H9 (cell line): ENCODE measurements around the gene ATF7. TPM values are rescaled to one million over a fixed set of nuclear protein-coding genes. Genes with fewer than 3 reads are reported as not detected.
A peak's percentile ranks its signal among the peaks of the same experiment; 100 is the strongest.

Source experiments
- DNase-seq: peaks from one replicate; pipeline ENCODE4 v3.0.0-alpha.2; 2017
- H2AFZ ChIP-seq: one replicate; pipeline ENCODE4 v1.6.1; 2013; ENCODE audit warnings: mild to moderate bottlenecking, low read length, control low read depth, moderate library complexity
- H2AK5ac ChIP-seq: 2 replicates; pipeline ENCODE4 v1.6.1; 2013; ENCODE audit warnings: low read length, control low read depth, mixed read lengths; ENCODE audit not compliant: insufficient read length
- H2BK120ac ChIP-seq: one replicate; pipeline ENCODE4 v1.6.1; 2013; ENCODE audit warnings: low read depth, mild to moderate bottlenecking, low read length, control low read depth, inconsistent platforms; ENCODE audit not compliant: poor library complexity, severe bottlenecking
- H2BK12ac ChIP-seq: 2 replicates; pipeline ENCODE4 v1.6.1; 2013; ENCODE audit warnings: low read length, control low read depth, mixed read lengths, low read depth; ENCODE audit not compliant: insufficient read length
- H2BK15ac ChIP-seq: 2 replicates; pipeline ENCODE4 v1.6.1; 2013; ENCODE audit warnings: low read depth, low read length, control low read depth
- H2BK20ac ChIP-seq: one replicate; pipeline ENCODE4 v1.6.1; 2013; ENCODE audit warnings: low read depth, mild to moderate bottlenecking, low read length, control low read depth, inconsistent platforms; ENCODE audit not compliant: poor library complexity, severe bottlenecking
- H2BK5ac ChIP-seq: 2 replicates; pipeline ENCODE4 v1.6.1; 2013; ENCODE audit warnings: low read length, control low read depth, mixed read lengths; ENCODE audit not compliant: insufficient read length
- H3K14ac ChIP-seq: 2 replicates; pipeline ENCODE4 v1.6.1; 2013; ENCODE audit warnings: low read length, control low read depth; ENCODE audit not compliant: insufficient read depth
- H3K18ac ChIP-seq: 2 replicates; pipeline ENCODE4 v1.6.1; 2013; ENCODE audit warnings: low read depth, mild to moderate bottlenecking, mixed read lengths, low read length, control low read depth; ENCODE audit not compliant: insufficient read length
- H3K23ac ChIP-seq: 2 replicates; pipeline ENCODE4 v1.6.1; 2013; ENCODE audit warnings: low read length, control low read depth, mixed read lengths, low read depth; ENCODE audit not compliant: insufficient read length
- H3K23me2 ChIP-seq: 2 replicates; pipeline ENCODE4 v1.6.1; 2013; ENCODE audit warnings: low read depth, mild to moderate bottlenecking, mixed read lengths, low read length, control low read depth; ENCODE audit not compliant: insufficient read length, poor library complexity, severe bottlenecking
- H3K27ac ChIP-seq: 2 replicates; pipeline ENCODE4 v1.5.1; 2013; ENCODE audit warnings: low read length, control low read depth, mixed read lengths, low read depth; ENCODE audit not compliant: insufficient read length
- H3K27me3 ChIP-seq: 2 replicates; pipeline ENCODE4 v1.6.1; 2013; ENCODE audit warnings: low read length, control low read depth, inconsistent platforms; ENCODE audit not compliant: insufficient read depth
- H3K4ac ChIP-seq: 2 replicates; pipeline ENCODE4 v1.6.1; 2013; ENCODE audit warnings: low read depth, mild to moderate bottlenecking, control low read depth, inconsistent platforms, low read length, moderate library complexity
- H3K4me1 ChIP-seq: 2 replicates; pipeline ENCODE4 v1.6.1; 2013; ENCODE audit warnings: low read length, control low read depth, inconsistent platforms; ENCODE audit not compliant: insufficient read depth
- H3K4me2 ChIP-seq: 2 replicates; pipeline ENCODE4 v1.6.1; 2013; ENCODE audit warnings: low read length, control low read depth, mixed read lengths; ENCODE audit not compliant: insufficient read length, insufficient read depth
- H3K56ac ChIP-seq: 2 replicates; pipeline ENCODE4 v1.6.1; 2013; ENCODE audit warnings: low read depth, mild to moderate bottlenecking, mixed read lengths, low read length, control low read depth; ENCODE audit not compliant: insufficient read length
- H3K79me1 ChIP-seq: 2 replicates; pipeline ENCODE4 v1.6.1; 2013; ENCODE audit warnings: low read depth, mild to moderate bottlenecking, moderate library complexity, low read length, control low read depth, inconsistent platforms; ENCODE audit not compliant: insufficient read depth, poor library complexity, severe bottlenecking
- H3K79me2 ChIP-seq: 2 replicates; pipeline ENCODE4 v1.6.1; 2013; ENCODE audit warnings: low read length, control low read depth, inconsistent platforms; ENCODE audit not compliant: insufficient read depth
- H3K9ac ChIP-seq: 2 replicates; pipeline ENCODE4 v1.6.1; 2013; ENCODE audit warnings: low read length, control low read depth, mixed read lengths; ENCODE audit not compliant: insufficient read length; ENCODE audit errors: extremely low read depth
- H3K9me3 ChIP-seq: one replicate; pipeline ENCODE4 v1.6.1; 2013; ENCODE audit warnings: low read depth, low read length, inconsistent platforms; ENCODE audit not compliant: control insufficient read depth
- H3T11ph ChIP-seq: one replicate; pipeline ENCODE4 v1.6.1; 2013; ENCODE audit warnings: mild to moderate bottlenecking, low read length, control low read depth, inconsistent platforms
- H4K20me1 ChIP-seq: one replicate; pipeline ENCODE4 v1.6.1; 2013; ENCODE audit not compliant: control insufficient read depth, insufficient read length, insufficient read depth
- H4K5ac ChIP-seq: 2 replicates; pipeline ENCODE4 v1.6.1; 2013; ENCODE audit warnings: low read depth, mild to moderate bottlenecking, mixed read lengths, low read length, control low read depth; ENCODE audit not compliant: insufficient read length
- H4K8ac ChIP-seq: replicated peaks from 2 replicates; pipeline ENCODE4 v1.6.1; 2013; ENCODE audit warnings: low read length, control low read depth, mixed read lengths, low read depth; ENCODE audit not compliant: insufficient read length
- H4K91ac ChIP-seq: 2 replicates; pipeline ENCODE4 v1.6.1; 2013; ENCODE audit warnings: low read depth, mild to moderate bottlenecking, moderate library complexity, mixed read lengths, low read length, control low read depth; ENCODE audit not compliant: insufficient read length
- H3K27ac Mint-ChIP-seq, 3 experiments: 2 replicates in 2 of 3; 3 replicates in 1 of 3; pipeline ENCODE4 v1.8.0; 2020 to 2021; ENCODE audit warnings: mixed read lengths in 3 of 3, mild to moderate bottlenecking in 1 of 3, moderate library complexity in 1 of 3
- H3K27me3 Mint-ChIP-seq: 2 replicates; pipeline ENCODE4 v1.8.0; 2021; ENCODE audit warnings: low read depth, mild to moderate bottlenecking, moderate library complexity, mixed read lengths
- H3K36me3 Mint-ChIP-seq, 3 experiments: 2 replicates in 2 of 3; 3 replicates in 1 of 3; pipeline ENCODE4 v1.8.0; 2020 to 2021; ENCODE audit warnings: low read depth in 3 of 3, mixed read lengths in 3 of 3; ENCODE audit not compliant: insufficient read depth in 1 of 3
- H3K4me1 Mint-ChIP-seq, 2 experiments: 2 replicates each; pipeline ENCODE4 v1.8.0; 2020; ENCODE audit warnings: mixed read lengths in 2 of 2
- H3K4me3 Mint-ChIP-seq, 2 experiments: 2 replicates in 1 of 2; 3 replicates in 1 of 2; pipeline ENCODE4 v1.8.0; 2020 to 2021; ENCODE audit warnings: mild to moderate bottlenecking in 2 of 2, mixed read lengths in 2 of 2, moderate library complexity in 1 of 2
- H3K9me3 Mint-ChIP-seq, 2 experiments: 2 replicates in 1 of 2; 3 replicates in 1 of 2; pipeline ENCODE4 v1.8.0; 2020; ENCODE audit warnings: mild to moderate bottlenecking in 2 of 2, mixed read lengths in 2 of 2, moderate library complexity in 1 of 2
- CTCF ChIP-seq: fragments of 200-600 bp; sonication (generic); conservative IDR thresholded peaks from 3 replicates; pipeline ENCODE4 v1.8.0; 2021; ENCODE audit warnings: antibody characterized with exemption, mild to moderate bottlenecking
- WGBS: extraction: QIAGEN DNeasy Blood & Tissue Kit; methylation state at CpG from one replicate; pipeline ENCODE4 v1.1.7; 2013; ENCODE audit warnings: missing lambda C conversion rate, low lambda C conversion rate, mixed read lengths; ENCODE audit not compliant: insufficient read length; ENCODE audit errors: extremely low coverage; 5-methylcytosine and 5-hydroxymethylcytosine counted together
- total RNA-seq: library from RNA; stranded (reverse); gene quantifications from 2 replicates; pipeline ENCODE4 v1.2.1, GENCODE V29; 2021

Gene ATF7
- total RNA-seq, 1 experiment from 2014 or later = 17.7 TPM

GRCh38 chr12:53474077-53474476, 152.1 kb downstream of the ATF7 start:
- TF ChIP-seq CTCF = no peak
- Histone ChIP-seq H3K9ac (no peak overlapping the region), H3K14ac (no peak overlapping the region), H3K4ac (no peak overlapping the region), H3K27ac (no peak overlapping the region), H2BK20ac (no peak overlapping the region), H2BK15ac (no peak overlapping the region), H4K20me1 (no peaks in the 10 kb centered on the region), H2AFZ (no peak overlapping the region), H3K4me2 (no peak overlapping the region), H4K91ac (no peak overlapping the region), H3K27me3 (no peaks in the 10 kb centered on the region), H3K23ac (no peak overlapping the region), H3K18ac (no peak overlapping the region), H3K56ac (no peak overlapping the region), H3T11ph (no peak overlapping the region), H3K79me1 (peaks cover 8% of the 10 kb centered on the region), H3K4me1 (no peaks in the 10 kb centered on the region), H4K5ac (no peak overlapping the region), H3K23me2 (no peaks in the 10 kb centered on the region), H2BK120ac (no peak overlapping the region), H3K79me2 (no peaks in the 10 kb centered on the region), H4K8ac (no peak overlapping the region), H3K9me3 (no peaks in the 10 kb centered on the region), H2BK5ac (no peak overlapping the region), H2AK5ac (no peak overlapping the region), H2BK12ac (no peak overlapping the region)
- peaks cover 37 to 48% of the 10 kb centered on the region in 2 experiments for H3K4me1 Mint-ChIP-seq
- WGBS = no CpG with 5 or more reads among the region's 2 CpGs
- H3K27ac Mint-ChIP-seq = peak overlapping the region in 1 of 3 experiments; percentile 90; a peak in 2 of 7 replicates
- DNase-seq = no peak
- H3K9me3 Mint-ChIP-seq = no peaks in the 10 kb centered on the region; a peak in 1 of 5 replicates
- no peak overlapping the region for H3K4me3 Mint-ChIP-seq
- no peaks in the 10 kb centered on the region for H3K27me3 Mint-ChIP-seq
- H3K36me3 Mint-ChIP-seq = peaks cover 62 to 98% (median 90%) of the 10 kb centered on the region in 3 experiments
